Panc1 (cell line): Measurements from ENCODE around the gene MEGF11. TPM values are rescaled to one million over a fixed set of nuclear protein-coding genes. Genes with fewer than 3 reads are reported as not detected.

Experiments
- ATAC-seq: fragments of 200-7000 bp; cut with Tn5 transposase; 2 replicates; pipeline ENCODE4 v1.9.1; 2020; ENCODE audit warnings: mild to moderate bottlenecking, moderate library complexity
- BruUV-seq: library from RNA; stranded (reverse); fragments of 400-500 nt; replicated peaks from 2 replicates; lab custom pipeline; 2021; lab: Mats Ljungman, UMichigan
- CTCF ChIA-PET: fragments of 300-600 bp; sonication (Branson Sonifier 250); formaldehyde crosslinking; loops from one replicate; lab custom pipeline; 2022; ENCODE audit warnings: antibody characterized with exemption; lab: Charles Lee
- POLR2A ChIA-PET: fragments of 300-600 bp; sonication (Branson Sonifier 250); formaldehyde crosslinking; loops from one replicate; lab custom pipeline; 2022; ENCODE audit warnings: antibody characterized with exemption; lab: Charles Lee
- DNase-seq: peaks from one replicate; pipeline ENCODE4 v3.0.0-alpha.2; 2010; ENCODE audit warnings: low read depth, low spot score
- H3K27ac ChIP-seq: 2 replicates; pipeline ENCODE4 v1.5.1; 2011; ENCODE audit warnings: mild to moderate bottlenecking, low read length, inconsistent platforms
- H3K27me3 ChIP-seq: fragments of 200-500 bp; sonication (Bioruptor generic); 2 replicates; pipeline ENCODE4 v1.6.0; 2014; ENCODE audit warnings: low read length, inconsistent platforms; ENCODE audit not compliant: control insufficient read depth, insufficient read depth
- H3K36me3 ChIP-seq: fragments of 200-500 bp; sonication (Bioruptor generic); 2 replicates; pipeline ENCODE4 v1.5.1; 2014; ENCODE audit warnings: inconsistent platforms, mild to moderate bottlenecking, low read length, moderate library complexity; ENCODE audit not compliant: control insufficient read depth, insufficient read depth
- H3K4me1 ChIP-seq: 2 replicates; pipeline ENCODE4 v1.5.1; 2011; ENCODE audit warnings: inconsistent platforms, mild to moderate bottlenecking, low read length, moderate library complexity; ENCODE audit not compliant: control insufficient read depth, insufficient read depth
- H3K4me3 ChIP-seq, 2 experiments: 2 replicates each; pipeline ENCODE4 v1.5.1; 2011 to 2012; ENCODE audit warnings: low read depth in 2 of 2, low read length in 2 of 2, mild to moderate bottlenecking in 2 of 2, inconsistent platforms in 1 of 2, moderate library complexity in 1 of 2
- H3K9me3 ChIP-seq: fragments of 200-500 bp; sonication (Bioruptor generic); 2 replicates; pipeline ENCODE4 v1.5.1; 2014; ENCODE audit warnings: low read depth, mild to moderate bottlenecking, inconsistent platforms, low read length, moderate library complexity; ENCODE audit not compliant: control insufficient read depth, insufficient read depth
- CTCF ChIP-seq: fragments of 450-650 bp; IDR thresholded peaks from 2 replicates; pipeline ENCODE4 v1.5.1; 2017; ENCODE audit warnings: mild to moderate bottlenecking
- POLR2AphosphoS5 ChIP-seq: IDR thresholded peaks from 2 replicates; pipeline ENCODE4 v1.6.1; 2012; ENCODE audit warnings: mild to moderate bottlenecking, low read depth, low read length, moderate library complexity
- REST ChIP-seq, 2 experiments: IDR thresholded peaks; 2 replicates each; pipeline ENCODE4 v1.6.1; 2011 to 2012; ENCODE audit warnings: low read depth in 2 of 2, control low read depth in 1 of 2, low read length in 1 of 2, mild to moderate bottlenecking in 1 of 2, moderate library complexity in 1 of 2; ENCODE audit not compliant: insufficient read depth in 1 of 2
- SIN3A ChIP-seq: IDR thresholded peaks from 2 replicates; pipeline ENCODE4 v1.6.1; 2012; ENCODE audit warnings: low read depth, mild to moderate bottlenecking, low read length, moderate library complexity, borderline replicate concordance; ENCODE audit not compliant: insufficient read depth
- TCF7L2 ChIP-seq: IDR thresholded peaks from 2 replicates; pipeline ENCODE4 v1.6.1; 2011; ENCODE audit warnings: mild to moderate bottlenecking, low read depth, low read length, inconsistent platforms
- in situ Hi-C: cut with HindIII; loops from 2 replicates; pipeline ENCODE4 v1.10.0; 2016; ENCODE audit warnings: low sequenced_read_pairs, low pct_unique_long_range_greater_than_20kb
- intact Hi-C: fragments of 100-400 bp; cut with micrococcal nuclease; formaldehyde crosslinking; loops from one replicate; pipeline ENCODE4 v1.10.0; 2022; ENCODE audit not compliant: unreplicated experiment
- total RNA-seq: library from RNA; stranded (reverse); gene quantifications from one replicate; pipeline ENCODE4 v1.2.1, GENCODE V29; 2021; ENCODE audit not compliant: unreplicated experiment

The MEGF11 gene
- total RNA-seq, 1 experiment from 2014 or later: 0.95 TPM

GRCh38 chr15:66196602-66197001 is 56.9 kb downstream of the MEGF11 start:
- TF ChIP-seq TCF7L2 (no peak), REST (IDR thresholded peaks at IDR 0.05; ENCODE audit: insufficient read depth in 1 of 2, low read depth in 2 of 2, low read length in 1 of 2) (no peak), SIN3A (no peak), POLR2AphosphoS5 (no peak)
- BruUV-seq: no TSS peak
- DNase-seq (no peak), ATAC-seq (no peak)
- CTCF ChIA-PET: no interaction called here
- Histone ChIP-seq H3K4me1 (no peaks in the 10 kb centered on the region), H3K36me3 (no peaks in the 10 kb centered on the region), H3K27ac (no peak overlapping the region), H3K9me3 (no peaks in the 10 kb centered on the region), H3K27me3 (no peaks in the 10 kb centered on the region), H3K4me3 (no peak overlapping the region)
- POLR2A ChIA-PET: no interaction called here
- in situ Hi-C loops (no loop called here), intact Hi-C loops (loop anchor here (10.0 kb wide), 1 partner anchor 212 kb away; no protein-coding TSS in a partner anchor)

GRCh38 chr15:66195621-66196230 is 57.8 kb downstream of the MEGF11 start:
- no peak overlapping the region for H3K27ac ChIP-seq
- no peaks in the 10 kb centered on the region for H3K36me3 ChIP-seq
- H3K9me3 ChIP-seq: no peaks in the 10 kb centered on the region
- BruUV-seq: no TSS peak
- CTCF ChIA-PET: no interaction called here
- no peaks in the 10 kb centered on the region for H3K27me3 ChIP-seq
- H3K4me3 ChIP-seq: no peak overlapping the region
- in situ Hi-C loops (no loop called here), intact Hi-C loops (loop anchor here (10.0 kb wide), 1 partner anchor 211 kb away; no protein-coding TSS in a partner anchor)
- POLR2A ChIA-PET: no interaction called here
- TF ChIP-seq TCF7L2 (no peak), POLR2AphosphoS5 (no peak), CTCF (no peak), REST (IDR thresholded peaks at IDR 0.05; ENCODE audit: insufficient read depth in 1 of 2, low read depth in 2 of 2, low read length in 1 of 2) (no peak), SIN3A (no peak)
- ATAC-seq (no peak), DNase-seq (no peak)
- no peaks in the 10 kb centered on the region for H3K4me1 ChIP-seq
